IMR-90 (cell line): ENCODE data around the gene KCNN4. TPM values are rescaled to one million over a fixed set of nuclear protein-coding genes. Genes with fewer than 3 reads are reported as not detected.
A peak's percentile ranks its signal among the peaks of the same experiment; 100 is the strongest.

Experiments used
- ATAC-seq: fragments of 200-7000 bp; cut with Tn5 transposase; 2 replicates; pipeline ENCODE4 v1.9.1; 2020; ENCODE audit warnings: low read depth, mild to moderate bottlenecking, moderate library complexity
- BruUV-seq: library from RNA; stranded (reverse); fragments of 400-500 nt; replicated peaks from 2 replicates; lab custom pipeline; 2021; lab: Mats Ljungman, UMichigan
- CTCF ChIA-PET: fragments of 300-600 bp; formaldehyde crosslinking; extraction: SDS; loops from one replicate; lab custom pipeline; 2021; ENCODE audit warnings: antibody characterized with exemption; lab: Yijun Ruan, JAX
- POLR2A ChIA-PET: fragments of 300-600 bp; sonication (Branson Sonifier 250); formaldehyde crosslinking; loops from one replicate; lab custom pipeline; 2022; ENCODE audit warnings: antibody characterized with exemption; ENCODE audit not compliant: unreplicated experiment; lab: Charles Lee
- DNase-seq: peaks from one replicate; pipeline ENCODE4 v3.0.0; 2013
- H2AFZ ChIP-seq: replicated peaks from 2 replicates; pipeline ENCODE3; 2013; ENCODE audit warnings: low read length, mild to moderate bottlenecking; ENCODE audit not compliant: poor library complexity
- H2AK5ac ChIP-seq: 2 replicates; pipeline ENCODE4 v1.6.1; 2013; ENCODE audit warnings: low read depth, low read length, inconsistent platforms
- H2AK9ac ChIP-seq: replicated peaks from 2 replicates; pipeline ENCODE3; 2013; ENCODE audit warnings: mild to moderate bottlenecking, low read depth, low read length, moderate library complexity; ENCODE audit not compliant: poor library complexity
- H2BK120ac ChIP-seq: 2 replicates; pipeline ENCODE4 v1.6.1; 2013; ENCODE audit warnings: low read depth, low read length, inconsistent platforms
- H2BK15ac ChIP-seq: 3 replicates; pipeline ENCODE4 v1.6.1; 2013; ENCODE audit warnings: low read depth, low read length, inconsistent platforms
- H2BK20ac ChIP-seq: 2 replicates; pipeline ENCODE4 v1.6.1; 2013; ENCODE audit warnings: low read depth, mild to moderate bottlenecking, inconsistent platforms, low read length, moderate library complexity
- H2BK5ac ChIP-seq: 2 replicates; pipeline ENCODE4 v1.6.1; 2013; ENCODE audit warnings: mild to moderate bottlenecking, low read depth, low read length, inconsistent platforms; ENCODE audit not compliant: poor library complexity, severe bottlenecking
- H3K14ac ChIP-seq: replicated peaks from 2 replicates; pipeline ENCODE4 v1.6.1; 2013; ENCODE audit warnings: low read depth, low read length, inconsistent platforms
- H3K18ac ChIP-seq: 2 replicates; pipeline ENCODE4 v1.6.1; 2013; ENCODE audit warnings: low read depth, low read length, control low read depth
- H3K23ac ChIP-seq: 2 replicates; pipeline ENCODE4 v1.6.1; 2013; ENCODE audit warnings: low read depth, low read length, inconsistent platforms
- H3K27ac ChIP-seq: 2 replicates; pipeline ENCODE4 v1.5.1; 2013; ENCODE audit warnings: mild to moderate bottlenecking, control low read depth, low read length; ENCODE audit not compliant: insufficient read depth
- H3K27me3 ChIP-seq: 2 replicates; pipeline ENCODE4 v1.6.1; 2013; ENCODE audit warnings: low read length; ENCODE audit not compliant: control insufficient read depth, insufficient read depth
- H3K36me3 ChIP-seq: 2 replicates; pipeline ENCODE4 v1.6.1; 2013; ENCODE audit warnings: low read length, mixed read lengths; ENCODE audit not compliant: control insufficient read depth, insufficient read depth
- H3K4ac ChIP-seq: 2 replicates; pipeline ENCODE4 v1.6.1; 2013; ENCODE audit warnings: low read depth, low read length, inconsistent platforms
- H3K4me1 ChIP-seq: 2 replicates; pipeline ENCODE4 v1.6.1; 2013; ENCODE audit warnings: low read length, mixed read lengths; ENCODE audit not compliant: control insufficient read depth, insufficient read depth
- H3K4me2 ChIP-seq: 2 replicates; pipeline ENCODE4 v1.6.1; 2013; ENCODE audit warnings: low read depth, mild to moderate bottlenecking, control low read depth, low read length, moderate library complexity
- H3K4me3 ChIP-seq: 2 replicates; pipeline ENCODE4 v1.5.1; 2013; ENCODE audit warnings: low read depth, mild to moderate bottlenecking, control low read depth, low read length, moderate library complexity; ENCODE audit not compliant: insufficient read depth
- H3K56ac ChIP-seq: 2 replicates; pipeline ENCODE4 v1.6.1; 2013; ENCODE audit warnings: low read length, inconsistent platforms; ENCODE audit not compliant: insufficient read depth; ENCODE audit errors: extremely low read depth
- H3K79me1 ChIP-seq, 2 experiments: 2 replicates each; pipeline ENCODE4 v1.6.1; 2013; ENCODE audit warnings: low read length in 2 of 2, inconsistent platforms in 1 of 2, low read depth in 1 of 2
- H3K9ac ChIP-seq: 2 replicates; pipeline ENCODE4 v1.6.1; 2013; ENCODE audit warnings: low read depth, low read length, control low read depth
- H3K9me1 ChIP-seq: 2 replicates; pipeline ENCODE4 v1.6.1; 2013; ENCODE audit warnings: low read length, inconsistent platforms; ENCODE audit not compliant: insufficient read depth
- H3K9me3 ChIP-seq: 2 replicates; pipeline ENCODE4 v1.6.1; 2013; ENCODE audit warnings: low read length; ENCODE audit not compliant: control insufficient read depth, insufficient read depth
- H4K20me1 ChIP-seq: 2 replicates; pipeline ENCODE4 v1.6.1; 2013; ENCODE audit warnings: low read length, inconsistent platforms; ENCODE audit not compliant: insufficient read depth
- H4K5ac ChIP-seq: 2 replicates; pipeline ENCODE4 v1.6.1; 2013; ENCODE audit warnings: mild to moderate bottlenecking, low read depth, low read length, control low read depth
- H4K8ac ChIP-seq, 2 experiments: 2 replicates each; pipeline ENCODE4 v1.6.1; 2013; ENCODE audit warnings: low read depth in 2 of 2, low read length in 2 of 2, control low read depth in 1 of 2, inconsistent platforms in 1 of 2
- H4K91ac ChIP-seq: 2 replicates; pipeline ENCODE4 v1.6.1; 2013; ENCODE audit warnings: low read depth, low read length, inconsistent platforms; ENCODE audit not compliant: insufficient read depth
- CEBPB ChIP-seq: IDR thresholded peaks from 2 replicates; pipeline ENCODE4 v1.6.1; 2012; ENCODE audit warnings: low read depth, low read length, improper control_type of control experiment
- MXI1 ChIP-seq: IDR thresholded peaks from 2 replicates; pipeline ENCODE4 v1.6.1; 2012; ENCODE audit warnings: low read depth, mild to moderate bottlenecking, low read length, moderate library complexity, borderline replicate concordance
- USF2 ChIP-seq: fragments of 150-350 bp; IDR thresholded peaks from 2 replicates; pipeline ENCODE4 v1.6.1; 2017; ENCODE audit warnings: mild to moderate bottlenecking, antibody characterized with exemption, low read length, low read depth
- WGBS, 2 experiments: methylation state at CpG; one replicate each; pipeline versions ENCODE4 v1.1.5 to v1.1.7; 2013; ENCODE audit warnings: missing lambda C conversion rate in 2 of 2; ENCODE audit not compliant: insufficient read length in 1 of 2; ENCODE audit errors: extremely low coverage in 2 of 2; 5-methylcytosine and 5-hydroxymethylcytosine counted together
- dilution Hi-C: fragments of 300-500 bp; cut with HindIII; formaldehyde crosslinking; loops from one replicate; pipeline ENCODE4 v1.14.3; 2018; ENCODE audit warnings: low sequenced_read_pairs; ENCODE audit not compliant: unreplicated experiment
- in situ Hi-C: fragments of 300-500 bp; cut with MboI; formaldehyde crosslinking; loops from 3 replicates; pipeline ENCODE4 v1.14.3; 2019; ENCODE audit warnings: low sequenced_read_pairs, inconsistent platforms, mixed read lengths
- intact Hi-C: fragments of 100-400 bp; cut with micrococcal nuclease; formaldehyde crosslinking; loops from 2 replicates; pipeline ENCODE4 v1.10.0; 2022
- polyA plus RNA-seq, 3 experiments: library from polyadenylated mRNA; depleted of rRNA; stranded (reverse); fragments of >200 nt; gene quantifications; 2 replicates each; pipeline ENCODE4 v1.2.3, GENCODE V29; 2012; ENCODE audit warnings: low replicate concordance in 1 of 3
- total RNA-seq: library from RNA; depleted of rRNA; stranded (reverse); fragments of >200 nt; gene quantifications from 2 replicates; pipeline ENCODE4 v1.2.3, GENCODE V29; 2012

KCNN4 gene
- total and polyA plus RNA-seq, 2 of the 4 experiments (the other 2 are of a cell fraction): 0.54 to 0.99 TPM

- ChIA-PET POLR2A (no interaction called here), CTCF (interaction anchor here (1.1 kb wide), 1 partner anchor 63 kb away, joined by 3 read pairs; no protein-coding TSS in a partner anchor)
- in situ Hi-C loops: no loop called here
- no peak overlapping the region for H3K4ac ChIP-seq
- H2BK120ac ChIP-seq: no peak overlapping the region
- no peak overlapping the region for H2BK5ac ChIP-seq
- no peak overlapping the region for H3K18ac ChIP-seq
- H2AK9ac ChIP-seq: no peak overlapping the region
- dilution Hi-C loops: no loop called here
- H3K4me2 ChIP-seq: no peak overlapping the region
- 0 out of 2 replicates have a peak, but pooled peaks cover 14% of the 10 kb centered on the region for H3K9me1 ChIP-seq
- H3K27ac ChIP-seq: no peak overlapping the region
- H2BK15ac ChIP-seq: no peak overlapping the region
- no peak overlapping the region for H4K8ac ChIP-seq
- no CpG with 5 or more reads among the region's 1 CpG for WGBS, 2 experiments
- no peak overlapping the region for H2BK20ac ChIP-seq
- DNase-seq (peak; percentile 11), ATAC-seq (peak; percentile 10; the same call in 1 of the 2 replicates)
- H3K56ac ChIP-seq: no peak overlapping the region
- no TSS peak for BruUV-seq
- no peak overlapping the region for H3K14ac ChIP-seq
- H2AK5ac ChIP-seq: no peak overlapping the region
- H3K36me3 ChIP-seq: peaks cover 54% of the 10 kb centered on the region
- H4K5ac ChIP-seq: no peak overlapping the region
- no peaks in the 10 kb centered on the region for H3K9me3 ChIP-seq
- H3K23ac ChIP-seq: no peak overlapping the region
- no peaks in the 10 kb centered on the region for H3K27me3 ChIP-seq
- no peak overlapping the region for H3K9ac ChIP-seq
- TF ChIP-seq MXI1: no peak
- 0 out of 2 replicates have a peak, but pooled peaks have one; percentile 18 for TF ChIP-seq CEBPB
- TF ChIP-seq USF2: no peak
- H3K4me1 ChIP-seq: peaks cover 8% of the 10 kb centered on the region; the same call in 1 of the 2 replicates
- no peak overlapping the region for H3K4me3 ChIP-seq
- peaks cover 5% of the 10 kb centered on the region; the same call in 1 of the 2 replicates for H4K20me1 ChIP-seq
- no peak overlapping the region for H4K91ac ChIP-seq
- 0 out of 4 replicates have a peak, but pooled peaks cover 0 to 7% of the 10 kb centered on the region in 2 experiments for H3K79me1 ChIP-seq
- intact Hi-C loops: no loop called here
- no peak overlapping the region for H2AFZ ChIP-seq
Measured at GRCh38 chr19:43731846-43732245, 48.9 kb downstream of the KCNN4 start.
